H1 (cell line): ENCODE measurements around the gene PFN4. TPM values are rescaled to one million over a fixed set of nuclear protein-coding genes. Genes with fewer than 3 reads are reported as not detected.

ENCODE experiments used
- CTCF ChIA-PET: fragments of 300-600 bp; sonication (Branson Sonifier 250); formaldehyde crosslinking; loops from one replicate; lab custom pipeline; 2021; ENCODE audit not compliant: partially characterized antibody; lab: Charles Lee
- POLR2A ChIA-PET: fragments of 300-600 bp; sonication (Branson Sonifier 250); formaldehyde crosslinking; loops from one replicate; lab custom pipeline; 2021; ENCODE audit warnings: inconsistent platforms; ENCODE audit not compliant: partially characterized antibody; lab: Charles Lee
- DNase-seq, 2 experiments: peaks; one replicate each; pipeline versions ENCODE4 v3.0.0 to v3.0.0-alpha.2; 2010 to 2022; ENCODE audit warnings: low spot score in 2 of 2, low read depth in 1 of 2, mixed read lengths in 1 of 2
- FAIRE-seq: peaks from 2 replicates; lab custom pipeline; 2011; peaks lifted over from hg19 to GRCh38; lab: Jason Lieb, UNC
- H2AFZ ChIP-seq: 2 replicates; pipeline ENCODE4 v1.8.1; 2012; ENCODE audit warnings: low read length, inconsistent platforms
- H2AK5ac ChIP-seq: 2 replicates; pipeline ENCODE4 v1.6.1; 2013; ENCODE audit warnings: low read depth, low read length
- H2BK120ac ChIP-seq: replicated peaks from 2 replicates; pipeline ENCODE3; 2013; ENCODE audit warnings: low read depth, low read length, inconsistent platforms
- H2BK12ac ChIP-seq: 2 replicates; pipeline ENCODE4 v1.6.1; 2013; ENCODE audit warnings: low read depth, low read length
- H2BK15ac ChIP-seq: 2 replicates; pipeline ENCODE4 v1.6.1; 2013; ENCODE audit warnings: low read length
- H2BK20ac ChIP-seq: 2 replicates; pipeline ENCODE4 v1.6.1; 2013; ENCODE audit warnings: low read length
- H2BK5ac ChIP-seq: 2 replicates; pipeline ENCODE4 v1.6.1; 2013; ENCODE audit warnings: low read depth, low read length
- H3K14ac ChIP-seq: 2 replicates; pipeline ENCODE4 v1.6.1; 2013; ENCODE audit warnings: inconsistent platforms; ENCODE audit not compliant: insufficient read length
- H3K18ac ChIP-seq: 2 replicates; pipeline ENCODE4 v1.6.1; 2013; ENCODE audit warnings: low read length; ENCODE audit errors: extremely low read depth
- H3K23ac ChIP-seq: 2 replicates; pipeline ENCODE4 v1.6.1; 2013; ENCODE audit warnings: inconsistent platforms; ENCODE audit not compliant: insufficient read length
- H3K23me2 ChIP-seq: 2 replicates; pipeline ENCODE4 v1.6.1; 2013; ENCODE audit warnings: low read depth, low read length
- H3K27ac ChIP-seq: 2 replicates; pipeline ENCODE4 v1.6.1; 2011; ENCODE audit warnings: low read depth, low read length, inconsistent platforms
- H3K27me3 ChIP-seq, 4 experiments: replicated peaks in 1 of 4; 1 replicate in 1 of 4; 2 replicates in 3 of 4; pipeline versions ENCODE4 v1.6.1 to v1.8.1; 2011 to 2013; ENCODE audit warnings: low read length in 3 of 4, mild to moderate bottlenecking in 3 of 4, inconsistent platforms in 2 of 4, mixed read lengths in 2 of 4, moderate library complexity in 1 of 4; ENCODE audit not compliant: control insufficient read depth in 3 of 4, insufficient read depth in 3 of 4; ENCODE audit errors: extremely low read depth in 1 of 4
- H3K36me3 ChIP-seq, 4 experiments: 2 replicates each; pipeline versions ENCODE4 v1.6.1 to v1.8.1; 2011 to 2013; ENCODE audit warnings: mild to moderate bottlenecking in 4 of 4, low read length in 3 of 4, moderate library complexity in 2 of 4, control low read depth in 1 of 4, inconsistent platforms in 1 of 4; ENCODE audit not compliant: insufficient read depth in 4 of 4, control insufficient read depth in 2 of 4
- H3K4ac ChIP-seq: replicated peaks from 2 replicates; pipeline ENCODE3; 2013; ENCODE audit warnings: low read length, low read depth, mixed read lengths, inconsistent platforms; ENCODE audit not compliant: insufficient read length
- H3K4me1 ChIP-seq, 4 experiments: replicated peaks in 1 of 4; 1 replicate in 1 of 4; 2 replicates in 3 of 4; pipeline versions ENCODE4 v1.6.1 to v1.8.1; 2011 to 2013; ENCODE audit warnings: low read length in 3 of 4, inconsistent platforms in 2 of 4, mixed read lengths in 1 of 4; ENCODE audit not compliant: insufficient read depth in 4 of 4, control insufficient read depth in 3 of 4
- H3K4me2 ChIP-seq, 2 experiments: 2 replicates each; pipeline versions ENCODE4 v1.6.1 to v1.8.1; 2011 to 2013; ENCODE audit warnings: low read depth in 2 of 2, low read length in 2 of 2, control low read depth in 1 of 2, inconsistent platforms in 1 of 2, mild to moderate bottlenecking in 1 of 2; ENCODE audit not compliant: insufficient read depth in 1 of 2
- H3K4me3 ChIP-seq, 4 experiments: fragments of 200-600, 300-600 bp in 1 of 4; sonication (generic), shearing (Covaris generic), sonication (Bioruptor Twin) in 1 of 4; 2 replicates each; pipeline versions ENCODE4 v1.5.1 to v1.8.1; 2011 to 2016; ENCODE audit warnings: low read length in 4 of 4, low read depth in 3 of 4, control low read depth in 2 of 4, inconsistent platforms in 2 of 4, mild to moderate bottlenecking in 2 of 4, mixed read lengths in 1 of 4, moderate library complexity in 1 of 4; ENCODE audit not compliant: insufficient read depth in 2 of 4; ENCODE audit errors: extremely low read depth in 1 of 4
- H3K56ac ChIP-seq: replicated peaks from 2 replicates; pipeline ENCODE3; 2013; ENCODE audit warnings: low read depth, mild to moderate bottlenecking, mixed read lengths, low read length, inconsistent platforms; ENCODE audit not compliant: insufficient read length
- H3K79me1 ChIP-seq: 2 replicates; pipeline ENCODE4 v1.6.1; 2013; ENCODE audit warnings: low read depth, low read length, control low read depth
- H3K79me2 ChIP-seq, 2 experiments: 2 replicates each; pipeline versions ENCODE4 v1.6.1 to v1.8.1; 2012 to 2013; ENCODE audit warnings: low read length in 2 of 2, mild to moderate bottlenecking in 2 of 2, inconsistent platforms in 1 of 2; ENCODE audit not compliant: insufficient read depth in 2 of 2, control insufficient read depth in 1 of 2
- H3K9ac ChIP-seq, 4 experiments: replicated peaks in 1 of 4; 1 replicate in 1 of 4; 2 replicates in 3 of 4; pipeline versions ENCODE4 v1.6.1 to v1.8.1; 2011 to 2013; ENCODE audit warnings: low read depth in 3 of 4, low read length in 3 of 4, control low read depth in 2 of 4, mild to moderate bottlenecking in 2 of 4, moderate library complexity in 2 of 4, inconsistent platforms in 1 of 4; ENCODE audit errors: extremely low read depth in 1 of 4
- H3K9me3 ChIP-seq, 2 experiments: 2 replicates each; pipeline versions ENCODE4 v1.6.1 to v1.8.1; 2012 to 2013; ENCODE audit warnings: mild to moderate bottlenecking in 2 of 2, moderate library complexity in 2 of 2, control low read depth in 1 of 2, inconsistent platforms in 1 of 2, low read depth in 1 of 2, low read length in 1 of 2, mixed read lengths in 1 of 2; ENCODE audit not compliant: insufficient read depth in 2 of 2
- H4K20me1 ChIP-seq, 2 experiments: replicated peaks in 1 of 2; 2 replicates each; pipeline versions ENCODE3 to v1.8.1; 2011 to 2013; ENCODE audit warnings: inconsistent platforms in 2 of 2, low read length in 2 of 2, mild to moderate bottlenecking in 1 of 2; ENCODE audit not compliant: insufficient read depth in 2 of 2, control insufficient read depth in 1 of 2
- H4K5ac ChIP-seq: 2 replicates; pipeline ENCODE4 v1.6.1; 2013; ENCODE audit warnings: low read length, low read depth, mixed read lengths, inconsistent platforms; ENCODE audit not compliant: insufficient read length
- H4K8ac ChIP-seq: 2 replicates; pipeline ENCODE4 v1.8.0; 2013; ENCODE audit warnings: mild to moderate bottlenecking, moderate library complexity, low read length, inconsistent platforms; ENCODE audit not compliant: insufficient read depth; ENCODE audit errors: extremely low read depth
- H4K91ac ChIP-seq: replicated peaks from 2 replicates; pipeline ENCODE3; 2013; ENCODE audit warnings: low read length, mixed read lengths, inconsistent platforms; ENCODE audit not compliant: insufficient read length
- ASH2L ChIP-seq: fragments of 200-600, 300-600 bp; sonication (generic); IDR thresholded peaks from one replicate; pipeline ENCODE4 v1.7.1; 2017; ENCODE audit warnings: low read length
- EGR1 ChIP-seq: IDR thresholded peaks from 2 replicates; pipeline ENCODE4 v1.6.1; 2011; ENCODE audit warnings: low read depth, low read length, borderline replicate concordance
- MAX ChIP-seq: IDR thresholded peaks from 2 replicates; pipeline ENCODE4 v1.6.1; 2012; ENCODE audit warnings: inconsistent platforms
- SP4 ChIP-seq: IDR thresholded peaks from 2 replicates; pipeline ENCODE4 v1.6.1; 2012; ENCODE audit warnings: low read length, inconsistent platforms
- SRF ChIP-seq: IDR thresholded peaks from 2 replicates; pipeline ENCODE4 v1.6.1; 2011; ENCODE audit warnings: mild to moderate bottlenecking, low read depth, low read length, moderate library complexity
- WGBS, 2 experiments: shearing (Covaris generic) in 1 of 2; methylation state at CpG; one replicate each; pipeline versions ENCODE4 v1.1.6 to v1.1.7; 2013 to 2015; ENCODE audit warnings: low lambda C conversion rate in 2 of 2, mixed read lengths in 2 of 2, inconsistent platforms in 1 of 2, low coverage in 1 of 2, missing lambda C conversion rate in 1 of 2; ENCODE audit not compliant: insufficient replicate concordance in 2 of 2, insufficient coverage in 1 of 2, insufficient read length in 1 of 2; ENCODE audit errors: extremely low coverage in 1 of 2, missing lambda C conversion rate in 1 of 2; 5-methylcytosine and 5-hydroxymethylcytosine counted together
- polyA plus RNA-seq, 7 experiments: library from polyadenylated mRNA; depleted of rRNA in 3 of 7; stranded (reverse) in 5 of 7; unstranded in 2 of 7; fragments of >200 nt in 5 of 7; fragments of 200-250 nt in 2 of 7; gene quantifications; 1 replicate in 5 of 7; 2 replicates in 1 of 7; 4 replicates in 1 of 7; pipeline versions ENCODE4 v1.2.1 to v1.2.3, GENCODE V29; 2011 to 2013; ENCODE audit warnings: missing spikeins in 2 of 7, mixed read lengths in 2 of 7
- total RNA-seq: library from RNA; stranded (reverse); fragmentation: NEBNext Ultra II Directional; extraction: Animal tissue kit (Norgen Biotek cat#: 25700); gene quantifications from 2 replicates; pipeline ENCODE4 v1.2.1, GENCODE V29; 2021

The PFN4 gene
- total and polyA plus RNA-seq, 2 of the 8 experiments (the other 6 are each of a cell fraction or from before 2014, with no cell fraction given) = not detected

GRCh38 chr2:24105816-24106215, 17.3 kb downstream of the PFN4 start:
- no peak overlapping the region for H3K4me2 ChIP-seq
- no peaks in the 10 kb centered on the region for H3K36me3 ChIP-seq
- H3K14ac ChIP-seq = no peak overlapping the region
- H2BK20ac ChIP-seq = no peak overlapping the region
- no peaks in the 10 kb centered on the region for H3K4me1 ChIP-seq
- H3K79me2 ChIP-seq = no peaks in the 10 kb centered on the region
- no peak overlapping the region for H3K4me3 ChIP-seq
- DNase-seq (no peak), FAIRE-seq (no peak)
- no peak overlapping the region for H2AFZ ChIP-seq
- no peak overlapping the region for H2AK5ac ChIP-seq
- H3K56ac ChIP-seq = no peak overlapping the region
- H3K23me2 ChIP-seq = no peaks in the 10 kb centered on the region
- no peak overlapping the region for H2BK12ac ChIP-seq
- no peaks in the 10 kb centered on the region for H3K27me3 ChIP-seq
- TF ChIP-seq EGR1 (no peak), MAX (no peak), SRF (no peak), ASH2L (no peak), SP4 (no peak)
- no peak overlapping the region for H2BK120ac ChIP-seq
- 21% methylated on average over 2 of the region's 2 CpGs; no CpG with 5 or more reads in 1 of the 2 experiments for WGBS, 2 experiments
- H3K18ac ChIP-seq = no peak overlapping the region
- H4K20me1 ChIP-seq = no peaks in the 10 kb centered on the region
- no peaks in the 10 kb centered on the region for H3K79me1 ChIP-seq
- H2BK5ac ChIP-seq = no peak overlapping the region
- H4K5ac ChIP-seq = no peak overlapping the region
- no peak overlapping the region for H3K4ac ChIP-seq
- POLR2A ChIA-PET = interaction anchor here (1.3 kb wide), 1 partner anchor 16 kb away, joined by 3 read pairs; no protein-coding TSS in a partner anchor
- H4K91ac ChIP-seq = no peak overlapping the region
- CTCF ChIA-PET = interaction anchor here (0.7 to 0.9 kb wide), 2 partner anchors 55 to 75 kb away, joined by 3 to 4 read pairs; no protein-coding TSS in a partner anchor
- no peak overlapping the region for H3K27ac ChIP-seq
- H2BK15ac ChIP-seq = no peak overlapping the region
- H3K9me3 ChIP-seq = no peaks in the 10 kb centered on the region; a peak in 1 of 4 replicates
- no peak overlapping the region for H3K9ac ChIP-seq
- no peak overlapping the region for H3K23ac ChIP-seq
- H4K8ac ChIP-seq = no peak overlapping the region
